Measurements from ENCODE around the gene PPP1R3D. TPM values are rescaled to one million over a fixed set of nuclear protein-coding genes. Genes with fewer than 3 reads are reported as not detected.
A peak's percentile ranks its signal among the peaks of the same experiment; 100 is the strongest.

PPP1R3D gene
- total RNA-seq, 1 experiment from 2014 or later, result 3.1 TPM

DNA sequence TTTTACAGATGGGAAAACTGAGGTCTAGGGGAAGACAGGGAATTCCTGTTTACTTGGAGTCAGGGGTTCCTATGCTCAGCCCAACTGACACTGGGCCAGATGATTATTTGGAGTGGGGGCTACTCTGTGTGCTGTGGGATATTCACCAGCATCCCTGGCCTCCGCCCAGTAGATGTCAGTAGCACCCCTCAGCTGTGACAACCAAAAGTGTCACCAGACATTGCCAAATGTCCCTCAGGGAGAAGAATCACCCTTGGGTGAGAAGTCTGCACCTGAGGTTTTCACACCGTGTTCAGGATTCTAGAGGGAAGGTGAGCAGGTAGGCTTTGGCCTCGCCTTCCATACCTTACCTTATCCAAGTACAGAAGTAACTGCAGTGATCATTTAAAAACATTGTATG, 45.8 kb upstream of the PPP1R3D start:
- Histone ChIP-seq H3K23ac (ENCODE audit: insufficient read length, low read depth, low read length) (no peak overlapping the region), H4K91ac (ENCODE audit: insufficient read length, low read depth, low read length) (no peak overlapping the region), H3K14ac (ENCODE audit: insufficient read depth, low read length) (no peak overlapping the region), H3K79me2 (ENCODE audit: insufficient read depth, low read length) (no peaks in the 10 kb centered on the region), H3K9ac (ENCODE audit: extremely low read depth, insufficient read length, low read length) (no peak overlapping the region), H3K4me2 (ENCODE audit: insufficient read depth, insufficient read length, low read length) (no peak overlapping the region), H3K9me3 (ENCODE audit: control insufficient read depth, low read depth, low read length) (no peaks in the 10 kb centered on the region), H3K4ac (ENCODE audit: low read depth, low read length) (no peak overlapping the region), H3K23me2 (ENCODE audit: insufficient read length, low read depth, low read length, poor library complexity, severe bottlenecking) (no peaks in the 10 kb centered on the region), H2BK12ac (ENCODE audit: insufficient read length, low read depth, low read length) (no peak overlapping the region), H2BK15ac (ENCODE audit: low read depth, low read length) (no peak overlapping the region), H3K56ac (ENCODE audit: insufficient read length, low read depth, low read length) (no peak overlapping the region), H4K8ac (replicated peaks; ENCODE audit: insufficient read length, low read depth, low read length) (no peak overlapping the region), H2BK20ac (ENCODE audit: low read depth, low read length, poor library complexity, severe bottlenecking) (no peak overlapping the region), H2AFZ (ENCODE audit: low read length) (no peak overlapping the region), H4K5ac (ENCODE audit: insufficient read length, low read depth, low read length) (no peak overlapping the region), H3K18ac (ENCODE audit: insufficient read length, low read depth, low read length) (no peak overlapping the region), H3K79me1 (ENCODE audit: insufficient read depth, low read depth, low read length, poor library complexity, severe bottlenecking) (no peaks in the 10 kb centered on the region), H3K27me3 (ENCODE audit: insufficient read depth, low read length) (no peaks in the 10 kb centered on the region; the same call in 1 of the 2 replicates), H4K20me1 (ENCODE audit: control insufficient read depth, insufficient read depth, insufficient read length) (no peaks in the 10 kb centered on the region), H3T11ph (ENCODE audit: low read length) (no peak overlapping the region), H2BK5ac (ENCODE audit: insufficient read length, low read length) (no peak overlapping the region), H2AK5ac (ENCODE audit: insufficient read length, low read length) (no peak overlapping the region), H3K27ac (ENCODE audit: insufficient read length, low read depth, low read length) (no peak overlapping the region), H2BK120ac (ENCODE audit: low read depth, low read length, poor library complexity, severe bottlenecking) (no peak overlapping the region), H3K4me1 (ENCODE audit: insufficient read depth, low read length) (no peaks in the 10 kb centered on the region)
- peaks cover 0 to 2% (median 0%) of the 10 kb centered on the region in 3 experiments; a peak in 2 of 7 replicates for H3K36me3 Mint-ChIP-seq (ENCODE audit: insufficient read depth in 1 of 3, low read depth in 3 of 3)
- no peak overlapping the region for H3K27ac Mint-ChIP-seq
- peak; percentile 56 for TF ChIP-seq CTCF (conservative IDR thresholded peaks at IDR 0.05)
- no peaks in the 10 kb centered on the region; a peak in 1 of 5 replicates for H3K9me3 Mint-ChIP-seq
- H3K4me1 Mint-ChIP-seq, result peaks cover 16 to 20% of the 10 kb centered on the region in 2 experiments
- DNase-seq, result no peak
- no CpG with 5 or more reads among the region's 3 CpGs for WGBS (ENCODE audit: extremely low coverage, insufficient read length, low lambda C conversion rate)
- H3K4me3 Mint-ChIP-seq, result no peak overlapping the region
- no peaks in the 10 kb centered on the region for H3K27me3 Mint-ChIP-seq (ENCODE audit: low read depth)

Data from H9 (cell line).